WTC11 (cell line): ENCODE results near the gene PADI6. TPM values are rescaled to one million over a fixed set of nuclear protein-coding genes. Genes with fewer than 3 reads are reported as not detected.

Source experiments
- ATAC-seq: fragments of 200-7000 bp; cut with Tn5 transposase; 2 replicates; pipeline ENCODE4 v1.10.0; 2021; ENCODE audit warnings: mild to moderate bottlenecking, moderate library complexity
- CTCF ChIA-PET: fragments of 300-600 bp; sonication (Branson Sonifier 250); formaldehyde crosslinking; loops from one replicate; lab custom pipeline; 2021; ENCODE audit warnings: antibody characterized with exemption; lab: Charles Lee
- POLR2A ChIA-PET: fragments of 350-600 bp; sonication (Branson Sonifier 250); formaldehyde crosslinking; loops from one replicate; lab custom pipeline; 2021; ENCODE audit warnings: antibody characterized with exemption; lab: Charles Lee
- DNase-seq: peaks from one replicate; pipeline ENCODE4 v3.0.0; 2021; ENCODE audit warnings: low spot score
- H3K27ac Mint-ChIP-seq: 2 replicates; pipeline ENCODE4 v1.8.0; 2021; ENCODE audit warnings: mixed read lengths
- H3K27me3 Mint-ChIP-seq: 2 replicates; pipeline ENCODE4 v1.8.0; 2021; ENCODE audit warnings: low read depth, mild to moderate bottlenecking, moderate library complexity, mixed read lengths
- H3K36me3 Mint-ChIP-seq: 2 replicates; pipeline ENCODE4 v1.8.0; 2021; ENCODE audit warnings: mixed read lengths
- H3K4me1 Mint-ChIP-seq: 2 replicates; pipeline ENCODE4 v1.8.0; 2022; ENCODE audit warnings: mixed read lengths
- H3K4me3 Mint-ChIP-seq: 2 replicates; pipeline ENCODE4 v1.8.0; 2021; ENCODE audit warnings: mild to moderate bottlenecking, moderate library complexity, mixed read lengths
- H3K9me3 Mint-ChIP-seq: 2 replicates; pipeline ENCODE4 v1.8.0; 2021; ENCODE audit warnings: mixed read lengths
- ATF1 ChIP-seq: sonication (generic); formaldehyde crosslinking; IDR thresholded peaks from 2 replicates; pipeline ENCODE4 v1.8.1; 2023; ENCODE audit warnings: mild to moderate bottlenecking, moderate library complexity, missing genetic modification reagents
- E2F5 ChIP-seq: sonication (generic); formaldehyde crosslinking; IDR thresholded peaks from 2 replicates; pipeline ENCODE4 v1.8.1; 2022; ENCODE audit warnings: mild to moderate bottlenecking, moderate library complexity, missing genetic modification reagents
- ELF4 ChIP-seq: sonication (generic); formaldehyde crosslinking; IDR thresholded peaks from 2 replicates; pipeline ENCODE4 v1.8.1; 2022; ENCODE audit warnings: low read depth, mild to moderate bottlenecking, moderate library complexity, missing genetic modification reagents
- FOXJ3 ChIP-seq: sonication (generic); formaldehyde crosslinking; IDR thresholded peaks from 2 replicates; pipeline ENCODE4 v1.9.0; 2021; ENCODE audit warnings: missing genetic modification reagents, mild to moderate bottlenecking, borderline replicate concordance
- FOXP4 ChIP-seq: sonication (generic); formaldehyde crosslinking; IDR thresholded peaks from 2 replicates; pipeline ENCODE4 v1.8.0; 2022; ENCODE audit warnings: mild to moderate bottlenecking, missing genetic modification reagents
- HMGXB4 ChIP-seq: sonication (generic); formaldehyde crosslinking; IDR thresholded peaks from 2 replicates; pipeline ENCODE4 v1.8.1; 2023; ENCODE audit warnings: mild to moderate bottlenecking, moderate library complexity, missing genetic modification reagents
- IRF1 ChIP-seq: sonication (generic); formaldehyde crosslinking; IDR thresholded peaks from 2 replicates; pipeline ENCODE4 v1.8.0; 2023; ENCODE audit warnings: missing genetic modification reagents
- IRF2 ChIP-seq: sonication (generic); formaldehyde crosslinking; IDR thresholded peaks from 2 replicates; pipeline ENCODE4 v1.8.0; 2022; ENCODE audit warnings: low read depth, missing genetic modification reagents, borderline replicate concordance
- MXD4 ChIP-seq: fragments of 250-450 bp; sonication (Bioruptor Pico); IDR thresholded peaks from 2 replicates; pipeline ENCODE4 v1.8.0; 2021; ENCODE audit warnings: mild to moderate bottlenecking, moderate library complexity, borderline replicate concordance
- NR3C1 ChIP-seq: sonication (generic); formaldehyde crosslinking; conservative IDR thresholded peaks from 2 replicates; pipeline ENCODE4 v1.8.1; 2023; ENCODE audit warnings: low read depth, mild to moderate bottlenecking, missing genetic modification reagents
- SMAD3 ChIP-seq: sonication (generic); formaldehyde crosslinking; IDR thresholded peaks from 2 replicates; pipeline ENCODE4 v1.8.0; 2022; ENCODE audit warnings: missing genetic modification reagents, mild to moderate bottlenecking, borderline replicate concordance
- SOX15 ChIP-seq: fragments of 250-450 bp; sonication (Bioruptor Pico); IDR thresholded peaks from 2 replicates; pipeline ENCODE4 v1.9.0; 2021; ENCODE audit warnings: mild to moderate bottlenecking
- TCF7 ChIP-seq: sonication (generic); formaldehyde crosslinking; IDR thresholded peaks from 2 replicates; pipeline ENCODE4 v1.8.0; 2022; ENCODE audit warnings: mild to moderate bottlenecking, low read depth, missing genetic modification reagents, moderate library complexity
- TEAD4 ChIP-seq: sonication (generic); formaldehyde crosslinking; IDR thresholded peaks from 2 replicates; pipeline ENCODE4 v1.8.0; 2022; ENCODE audit warnings: mild to moderate bottlenecking, missing genetic modification reagents
- USF1 ChIP-seq: sonication (generic); formaldehyde crosslinking; IDR thresholded peaks from 2 replicates; pipeline ENCODE4 v1.8.0; 2022; ENCODE audit warnings: mild to moderate bottlenecking, missing genetic modification reagents
- ZNF263 ChIP-seq: sonication (generic); formaldehyde crosslinking; IDR thresholded peaks from 2 replicates; pipeline ENCODE4 v1.8.1; 2022; ENCODE audit warnings: low read depth, mild to moderate bottlenecking, moderate library complexity, missing genetic modification reagents
- ZNF423 ChIP-seq: fragments of 250-450 bp; sonication (Bioruptor Pico); IDR thresholded peaks from 2 replicates; pipeline ENCODE4 v2.1.2; 2022; ENCODE audit warnings: mild to moderate bottlenecking, moderate library complexity
- total RNA-seq: library from RNA; stranded (reverse); gene quantifications from 3 replicates; pipeline ENCODE4 v1.2.3, GENCODE V29; 2021
- TF ChIP-seq, protein P1 (sequence below): fragments of 200-600 bp; IDR thresholded peaks from 2 replicates; pipeline ENCODE4 v1.8.0; 2022; ENCODE audit warnings: antibody characterized with exemption
- TF ChIP-seq, protein P2 (sequence below): sonication (generic); formaldehyde crosslinking; IDR thresholded peaks from 2 replicates; pipeline ENCODE4 v1.8.0; 2022; ENCODE audit warnings: mild to moderate bottlenecking, missing genetic modification reagents

The PADI6 gene
- total RNA-seq, 1 experiment from 2014 or later: not detected

DNA sequence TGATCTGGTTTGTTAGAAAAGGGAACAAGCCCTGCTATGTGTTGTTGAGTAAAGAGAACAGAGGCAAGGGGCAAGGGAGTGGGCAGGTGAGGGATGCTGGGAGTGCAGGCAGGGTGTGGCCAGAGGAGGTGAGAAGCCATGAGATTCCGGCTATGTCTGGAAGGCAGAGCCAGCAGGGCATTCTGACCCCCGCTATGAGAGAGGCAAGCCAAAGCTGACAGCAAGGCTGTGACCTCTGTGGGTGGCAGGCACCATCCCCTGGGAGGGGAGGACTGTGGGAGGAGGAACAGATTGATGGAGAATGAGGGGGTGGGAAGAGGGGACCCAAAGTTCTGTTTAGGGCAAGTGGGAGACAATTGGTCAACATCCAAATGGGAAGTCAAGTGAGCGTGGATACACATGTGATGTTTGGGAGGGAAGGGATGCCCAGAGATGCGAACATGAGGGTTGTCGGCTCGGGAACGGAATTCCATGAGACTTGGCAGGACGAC lies 19.5 kb upstream of the PADI6 start:
- ATAC-seq: no peak
- CTCF ChIA-PET: interaction anchor here (1.4 kb wide), 1 partner anchor 17 kb away, joined by 5 read pairs; no protein-coding TSS in a partner anchor

DNA sequence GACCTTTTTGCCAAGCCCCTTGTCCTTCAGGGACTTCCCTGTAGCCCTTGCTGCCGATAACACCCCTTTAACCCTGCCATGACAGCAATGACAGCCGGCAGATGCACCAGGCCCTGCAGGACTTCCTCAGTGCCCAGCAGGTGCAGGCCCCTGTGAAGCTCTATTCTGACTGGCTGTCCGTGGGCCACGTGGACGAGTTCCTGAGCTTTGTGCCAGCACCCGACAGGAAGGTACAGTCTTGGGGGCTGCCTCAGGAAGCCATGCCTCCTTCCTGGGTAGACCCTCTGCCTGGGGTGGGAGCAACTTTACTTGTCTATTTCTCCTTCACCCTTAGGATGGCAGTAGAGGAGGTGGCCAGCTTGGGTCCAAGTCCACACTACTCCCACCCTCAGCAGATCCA lies 16.1 kb upstream of the PADI6 start:
- no peak for DNase-seq
- POLR2A ChIA-PET: interaction anchor here (0.5 kb wide), 1 partner anchor 113 kb away, joined by 9 read pairs; no protein-coding TSS in a partner anchor
- Mint-ChIP-seq H3K9me3 (no peaks in the 10 kb centered on the region), H3K36me3 (no peaks in the 10 kb centered on the region), H3K27me3 (peaks cover 3% of the 10 kb centered on the region; the same call in 1 of the 2 replicates), H3K27ac (no peak overlapping the region), H3K4me3 (no peak overlapping the region), H3K4me1 (peaks cover 6% of the 10 kb centered on the region; the same call in 1 of the 2 replicates)
- CTCF ChIA-PET: interaction anchor here (0.8 to 2.1 kb wide), 3 partner anchors 17 to 48 kb away, joined by 3 to 12 read pairs (median 3); no protein-coding TSS in a partner anchor
- TF ChIP-seq TCF7 (CRISPR knock-in tag) (no peak), SMAD3 (CRISPR knock-in tag) (no peak), E2F5 (CRISPR knock-in tag) (no peak), HMGXB4 (CRISPR knock-in tag) (no peak), ZNF263 (CRISPR knock-in tag) (no peak), IRF2 (no peak), NR3C1 (no peak), TEAD4 (CRISPR knock-in tag) (no peak)
- no peak for ATAC-seq

More for the DNA sequence above, 19.5 kb upstream of the PADI6 start:
- peaks cover 3% of the 10 kb centered on the region; the same call in 1 of the 2 replicates for H3K27me3 Mint-ChIP-seq
- no peaks in the 10 kb centered on the region for H3K9me3 Mint-ChIP-seq
- no peak overlapping the region for H3K27ac Mint-ChIP-seq
- TF ChIP-seq SOX15 (CRISPR knock-in tag): no peak
- no peak for TF ChIP-seq TCF7 (CRISPR knock-in tag)
- TF ChIP-seq ELF4: no peak
- no peak for TF ChIP-seq ZNF423 (CRISPR knock-in tag)
- no peak for TF ChIP-seq MXD4 (CRISPR knock-in tag)
- no peak for TF ChIP-seq FOXJ3 (CRISPR knock-in tag)
- no peak for TF ChIP-seq E2F5 (CRISPR knock-in tag)
- no peak for TF ChIP-seq USF1 (CRISPR knock-in tag)
- TF ChIP-seq IRF1 (CRISPR knock-in tag): no peak
- TF ChIP-seq ATF1: no peak
- TF ChIP-seq, protein P1, sequence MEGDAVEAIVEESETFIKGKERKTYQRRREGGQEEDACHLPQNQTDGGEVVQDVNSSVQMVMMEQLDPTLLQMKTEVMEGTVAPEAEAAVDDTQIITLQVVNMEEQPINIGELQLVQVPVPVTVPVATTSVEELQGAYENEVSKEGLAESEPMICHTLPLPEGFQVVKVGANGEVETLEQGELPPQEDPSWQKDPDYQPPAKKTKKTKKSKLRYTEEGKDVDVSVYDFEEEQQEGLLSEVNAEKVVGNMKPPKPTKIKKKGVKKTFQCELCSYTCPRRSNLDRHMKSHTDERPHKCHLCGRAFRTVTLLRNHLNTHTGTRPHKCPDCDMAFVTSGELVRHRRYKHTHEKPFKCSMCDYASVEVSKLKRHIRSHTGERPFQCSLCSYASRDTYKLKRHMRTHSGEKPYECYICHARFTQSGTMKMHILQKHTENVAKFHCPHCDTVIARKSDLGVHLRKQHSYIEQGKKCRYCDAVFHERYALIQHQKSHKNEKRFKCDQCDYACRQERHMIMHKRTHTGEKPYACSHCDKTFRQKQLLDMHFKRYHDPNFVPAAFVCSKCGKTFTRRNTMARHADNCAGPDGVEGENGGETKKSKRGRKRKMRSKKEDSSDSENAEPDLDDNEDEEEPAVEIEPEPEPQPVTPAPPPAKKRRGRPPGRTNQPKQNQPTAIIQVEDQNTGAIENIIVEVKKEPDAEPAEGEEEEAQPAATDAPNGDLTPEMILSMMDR: no peak
- no peak for TF ChIP-seq FOXP4 (CRISPR knock-in tag)
- TF ChIP-seq, protein P2, sequence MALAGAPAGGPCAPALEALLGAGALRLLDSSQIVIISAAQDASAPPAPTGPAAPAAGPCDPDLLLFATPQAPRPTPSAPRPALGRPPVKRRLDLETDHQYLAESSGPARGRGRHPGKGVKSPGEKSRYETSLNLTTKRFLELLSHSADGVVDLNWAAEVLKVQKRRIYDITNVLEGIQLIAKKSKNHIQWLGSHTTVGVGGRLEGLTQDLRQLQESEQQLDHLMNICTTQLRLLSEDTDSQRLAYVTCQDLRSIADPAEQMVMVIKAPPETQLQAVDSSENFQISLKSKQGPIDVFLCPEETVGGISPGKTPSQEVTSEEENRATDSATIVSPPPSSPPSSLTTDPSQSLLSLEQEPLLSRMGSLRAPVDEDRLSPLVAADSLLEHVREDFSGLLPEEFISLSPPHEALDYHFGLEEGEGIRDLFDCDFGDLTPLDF (CRISPR knock-in tag): no peak
- H3K4me1 Mint-ChIP-seq: peaks cover 10% of the 10 kb centered on the region
- POLR2A ChIA-PET: no interaction called here
- H3K36me3 Mint-ChIP-seq: no peaks in the 10 kb centered on the region
- H3K4me3 Mint-ChIP-seq: no peak overlapping the region
- DNase-seq: no peak
